Hippocampal formation (tissue), 2 donors: Measurements from ENCODE around the gene LRPPRC.

Experiments
- DNase-seq, 2 donors: peaks; one replicate each; lab custom pipeline; 2025; lab: John Stamatoyannopoulos, UW

Gene LRPPRC

GRCh38 chr2:43872151-43872550, 123.6 kb downstream of the LRPPRC start:
- DNase-seq: no peak

GRCh38 chr2:43855292-43855691, 140.5 kb downstream of the LRPPRC start:
- DNase-seq: no peak

GRCh38 chr2:43854671-43855070, 141.1 kb downstream of the LRPPRC start:
- no peak for DNase-seq

GRCh38 chr2:43853141-43854081, 142.4 kb downstream of the LRPPRC start:
- DNase-seq: no peak

- no peak for DNase-seq
These were observed 143.5 kb downstream of the LRPPRC start for GRCh38 chr2:43852196-43852730.

GRCh38 chr2:43851011-43851980, 144.5 kb downstream of the LRPPRC start:
- no peak for DNase-seq

- no peak for DNase-seq
These were observed 147.6 kb downstream of the LRPPRC start for GRCh38 chr2:43848214-43848613.

- DNase-seq: no peak
These were observed 149.5 kb downstream of the LRPPRC start for GRCh38 chr2:43846140-43846793.

- no peak for DNase-seq
These were observed 150.6 kb downstream of the LRPPRC start for GRCh38 chr2:43845181-43845580.

- DNase-seq: no peak
These were observed 152.9 kb downstream of the LRPPRC start for GRCh38 chr2:43842866-43843226.

- DNase-seq: no peak
These were observed 153.6 kb downstream of the LRPPRC start for GRCh38 chr2:43841949-43842865.

- no peak for DNase-seq
These were observed 154.8 kb downstream of the LRPPRC start for GRCh38 chr2:43840965-43841364.

- no peak for DNase-seq
These were observed 155.8 kb downstream of the LRPPRC start for GRCh38 chr2:43839776-43840564.

- DNase-seq: no peak
These were observed 157.1 kb downstream of the LRPPRC start, which contains the start of the genes ABCG5 and ABCG8 for GRCh38 chr2:43838560-43839267. TSS of gene ABCG5 (minus strand) at chr2:43838839. CDS start at chr2:43838679, 160 bp downstream. TSS of gene ABCG8 (plus strand) at chr2:43838971. CDS start at chr2:43839054, 83 bp downstream.

GRCh38 chr2:43837831-43838559, 157.8 kb downstream of the LRPPRC start:
- no peak for DNase-seq

GRCh38 chr2:43837033-43837432, 158.8 kb downstream of the LRPPRC start:
- DNase-seq: no peak
